ENCODE measurements around the gene DGKH.

Gene DGKH

GRCh38 chr13:42035905-42036521, 12.4 kb upstream of the DGKH start:
- TF ChIP-seq CTCF (IDR thresholded peaks at IDR 0.05; ENCODE audit: poor library complexity, severe bottlenecking), result no peak
- Histone ChIP-seq H3K4me3 (ENCODE audit: severe bottlenecking) (no peak overlapping the region), H3K9me3 (ENCODE audit: severe bottlenecking) (no peaks in the 10 kb centered on the region), H3K36me3 (ENCODE audit: low read depth) (no peaks in the 10 kb centered on the region), H3K27ac (ENCODE audit: poor library complexity, severe bottlenecking) (no peak overlapping the region), H3K4me1 (ENCODE audit: insufficient read depth, poor library complexity, severe bottlenecking) (peaks cover 4% of the 10 kb centered on the region), H3K27me3 (ENCODE audit: insufficient read depth, poor library complexity, severe bottlenecking) (no peaks in the 10 kb centered on the region)
- ATAC-seq (ENCODE audit: low read depth) (no peak), DNase-seq (ENCODE audit: low spot score) (no peak)

- Histone ChIP-seq H3K27ac (ENCODE audit: poor library complexity, severe bottlenecking) (no peak overlapping the region), H3K36me3 (ENCODE audit: low read depth) (no peaks in the 10 kb centered on the region), H3K27me3 (ENCODE audit: insufficient read depth, poor library complexity, severe bottlenecking) (no peaks in the 10 kb centered on the region), H3K4me1 (ENCODE audit: insufficient read depth, poor library complexity, severe bottlenecking) (peaks cover 4% of the 10 kb centered on the region), H3K4me3 (ENCODE audit: severe bottlenecking) (no peak overlapping the region), H3K9me3 (ENCODE audit: severe bottlenecking) (no peaks in the 10 kb centered on the region)
- DNase-seq (ENCODE audit: low spot score), result no peak
- ATAC-seq (ENCODE audit: low read depth), result no peak
- TF ChIP-seq CTCF (IDR thresholded peaks at IDR 0.05; ENCODE audit: poor library complexity, severe bottlenecking), result no peak
Measured at GRCh38 chr13:42036711-42037110, 11.7 kb upstream of the DGKH start.

GRCh38 chr13:42038661-42039456, 9.6 kb upstream of the DGKH start:
- H3K27me3 ChIP-seq (ENCODE audit: insufficient read depth, poor library complexity, severe bottlenecking), result no peaks in the 10 kb centered on the region
- ATAC-seq (ENCODE audit: low read depth) (no peak), DNase-seq (ENCODE audit: low spot score) (no peak)
- H3K27ac ChIP-seq (ENCODE audit: poor library complexity, severe bottlenecking), result peak overlapping the region; percentile 85
- no peaks in the 10 kb centered on the region for H3K9me3 ChIP-seq (ENCODE audit: severe bottlenecking)
- no peaks in the 10 kb centered on the region for H3K36me3 ChIP-seq (ENCODE audit: low read depth)
- no peak overlapping the region for H3K4me3 ChIP-seq (ENCODE audit: severe bottlenecking)
- TF ChIP-seq CTCF (IDR thresholded peaks at IDR 0.05; ENCODE audit: poor library complexity, severe bottlenecking), result no peak
- peaks cover 4% of the 10 kb centered on the region for H3K4me1 ChIP-seq (ENCODE audit: insufficient read depth, poor library complexity, severe bottlenecking)

- Histone ChIP-seq H3K36me3 (ENCODE audit: low read depth) (no peaks in the 10 kb centered on the region), H3K9me3 (ENCODE audit: severe bottlenecking) (no peaks in the 10 kb centered on the region), H3K4me1 (ENCODE audit: insufficient read depth, poor library complexity, severe bottlenecking) (peaks cover 4% of the 10 kb centered on the region), H3K27me3 (ENCODE audit: insufficient read depth, poor library complexity, severe bottlenecking) (no peaks in the 10 kb centered on the region), H3K27ac (ENCODE audit: poor library complexity, severe bottlenecking) (peak overlapping the region; percentile 85), H3K4me3 (ENCODE audit: severe bottlenecking) (peak overlapping the region; percentile 87)
- DNase-seq (ENCODE audit: low spot score), result no peak
- peak; percentile 12 for TF ChIP-seq CTCF (IDR thresholded peaks at IDR 0.05; ENCODE audit: poor library complexity, severe bottlenecking)
- peak; percentile 7 for ATAC-seq (ENCODE audit: low read depth)
Measured at GRCh38 chr13:42039457-42039945, 8.9 kb upstream of the DGKH start.

All from RWPE2 (cell line).